Measurements from ENCODE around the gene RAMACL.

- TF ChIP-seq CTCF (IDR thresholded peaks at IDR 0.05): no peak
- no peak for TF ChIP-seq REST (IDR thresholded peaks at IDR 0.05; ENCODE audit: insufficient read depth in 1 of 2, low read depth in 2 of 2, low read length in 1 of 2)
These were observed 38.9 kb upstream of the RAMACL start for GRCh38 chr6:166625356-166625755.
